ENCODE measurements around the gene GSDMA. TPM values are rescaled to one million over a fixed set of nuclear protein-coding genes. Genes with fewer than 3 reads are reported as not detected.
"Not testable (repeated sequence)": the region's sequence is repeated elsewhere in the genome, so short reads cannot be mapped to it uniquely, and the experiment has no call there.

The GSDMA gene
- total RNA-seq, 2 experiments from 2014 or later, result 0.17 TPM; not detected in 1

GRCh38 chr17:40012017-40012647 is 49.3 kb downstream of the GSDMA start:
- H3K9me3 Mint-ChIP-seq; DNase-seq; H3K27ac Mint-ChIP-seq; H3K27me3 Mint-ChIP-seq (ENCODE audit: low read depth); H3K4me3 Mint-ChIP-seq; intact Hi-C loops (cut with micrococcal nuclease); H3K36me3 Mint-ChIP-seq (ENCODE audit: low read depth): not testable (repeated sequence)
- CTCF ChIA-PET, result interaction anchor here (0.8 to 8.1 kb wide), 10 partner anchors 16 to 180 kb away, joined by 3 to 73 read pairs (median 15); partner anchors contain the start of gene PSMD3
- peaks cover 15% of the 10 kb centered on the region for H3K4me1 Mint-ChIP-seq (ENCODE audit: low read depth)

GRCh38 chr17:40014375-40014980 is 51.7 kb downstream of the GSDMA start:
- no peaks in the 10 kb centered on the region for H3K9me3 Mint-ChIP-seq
- DNase-seq, result no peak
- intact Hi-C loops (cut with micrococcal nuclease), result no loop called here
- H3K4me3 Mint-ChIP-seq, result no peak overlapping the region
- peaks cover 5% of the 10 kb centered on the region for H3K27me3 Mint-ChIP-seq (ENCODE audit: low read depth)
- no peak overlapping the region for H3K27ac Mint-ChIP-seq
- peaks cover 4% of the 10 kb centered on the region for H3K36me3 Mint-ChIP-seq (ENCODE audit: low read depth)
- H3K4me1 Mint-ChIP-seq (ENCODE audit: low read depth), result peaks cover 15% of the 10 kb centered on the region
- CTCF ChIA-PET, result interaction anchor here (0.7 to 8.1 kb wide), 9 partner anchors 12 to 187 kb away, joined by 3 to 73 read pairs (median 18); no protein-coding TSS in a partner anchor

- no peak within 1 kb of the TSS for H3K4me3 Mint-ChIP-seq
- H3K27me3 Mint-ChIP-seq (ENCODE audit: low read depth), result peaks cover 5% of the 10 kb centered on the region
- H3K4me1 Mint-ChIP-seq (ENCODE audit: low read depth), result peaks cover 10% of the 10 kb centered on the region
- H3K9me3 Mint-ChIP-seq, result no peaks in the 10 kb centered on the region
- DNase-seq, result no peak
- no peak within 1 kb of the TSS for H3K27ac Mint-ChIP-seq
- CTCF ChIA-PET, result interaction anchor here (0.7 to 8.1 kb wide), 12 partner anchors 9 to 187 kb away, joined by 3 to 73 read pairs (median 5); no protein-coding TSS in a partner anchor
- intact Hi-C loops (cut with micrococcal nuclease), result no loop called here
- peaks cover 7% of the 10 kb centered on the region for H3K36me3 Mint-ChIP-seq (ENCODE audit: low read depth)
Observed at GRCh38 chr17:40015005-40015997, 52.5 kb downstream of the GSDMA start, which contains the start of gene CSF3. TSS of gene CSF3 (plus strand) at chr17:40015440. CDS start at chr17:40015475, 35 bp downstream.

- Mint-ChIP-seq H3K4me3 (no peak overlapping the region), H3K27ac (no peak overlapping the region), H3K27me3 (ENCODE audit: low read depth) (peaks cover 5% of the 10 kb centered on the region), H3K36me3 (ENCODE audit: low read depth) (peaks cover 9% of the 10 kb centered on the region), H3K4me1 (ENCODE audit: low read depth) (peaks cover 7% of the 10 kb centered on the region), H3K9me3 (no peaks in the 10 kb centered on the region)
- no peak for DNase-seq
- CTCF ChIA-PET, result interaction anchor here (0.6 to 8.1 kb wide), 10 partner anchors 8 to 275 kb away, joined by 3 to 73 read pairs (median 12); no protein-coding TSS in a partner anchor
- intact Hi-C loops (cut with micrococcal nuclease), result no loop called here
Observed at GRCh38 chr17:40015998-40016985, 53.5 kb downstream of the GSDMA start.

- no peak overlapping the region for H3K27ac Mint-ChIP-seq
- no peak overlapping the region for H3K4me3 Mint-ChIP-seq
- CTCF ChIA-PET, result interaction anchor here (1.3 to 8.1 kb wide), 7 partner anchors 9 to 180 kb away, joined by 3 to 73 read pairs (median 5); no protein-coding TSS in a partner anchor
- peaks cover 13% of the 10 kb centered on the region for H3K36me3 Mint-ChIP-seq (ENCODE audit: low read depth)
- intact Hi-C loops (cut with micrococcal nuclease), result no loop called here
- peaks cover 1% of the 10 kb centered on the region for H3K27me3 Mint-ChIP-seq (ENCODE audit: low read depth)
- H3K4me1 Mint-ChIP-seq (ENCODE audit: low read depth), result peaks cover 4% of the 10 kb centered on the region
- no peaks in the 10 kb centered on the region for H3K9me3 Mint-ChIP-seq
- no peak for DNase-seq
Observed at GRCh38 chr17:40017422-40018080, 54.7 kb downstream of the GSDMA start.

GRCh38 chr17:40018211-40019121 is 55.7 kb downstream of the GSDMA start:
- intact Hi-C loops (cut with micrococcal nuclease), result no loop called here
- peaks cover 15% of the 10 kb centered on the region for H3K36me3 Mint-ChIP-seq (ENCODE audit: low read depth)
- no peaks in the 10 kb centered on the region for H3K9me3 Mint-ChIP-seq

GRCh38 chr17:40019140-40019991 is 56.6 kb downstream of the GSDMA start:
- intact Hi-C loops (cut with micrococcal nuclease), result no loop called here
- H3K4me3 Mint-ChIP-seq, result no peak overlapping the region
- H3K27ac Mint-ChIP-seq, result peak overlapping the region; percentile 36
- H3K36me3 Mint-ChIP-seq (ENCODE audit: low read depth), result peaks cover 17% of the 10 kb centered on the region
- H3K9me3 Mint-ChIP-seq, result no peaks in the 10 kb centered on the region
- DNase-seq, result no peak
- CTCF ChIA-PET, result interaction anchor here (0.8 to 2.0 kb wide), 5 partner anchors 8 to 173 kb away, joined by 4 to 7 read pairs (median 4); no protein-coding TSS in a partner anchor
- no peaks in the 10 kb centered on the region for H3K4me1 Mint-ChIP-seq (ENCODE audit: low read depth)
- H3K27me3 Mint-ChIP-seq (ENCODE audit: low read depth), result no peaks in the 10 kb centered on the region

More at GRCh38 chr17:40018211-40019121, 55.7 kb downstream of the GSDMA start:
- H3K27ac Mint-ChIP-seq, result no peak overlapping the region
- no peaks in the 10 kb centered on the region for H3K27me3 Mint-ChIP-seq (ENCODE audit: low read depth)
- no peak for DNase-seq
- no peak overlapping the region for H3K4me3 Mint-ChIP-seq
- H3K4me1 Mint-ChIP-seq (ENCODE audit: low read depth), result peaks cover 4% of the 10 kb centered on the region
- CTCF ChIA-PET, result interaction anchor here (0.6 to 2.0 kb wide), 8 partner anchors 8 to 179 kb away, joined by 3 to 7 read pairs (median 4); no protein-coding TSS in a partner anchor

GRCh38 chr17:40020146-40020545 is 57.3 kb downstream of the GSDMA start:
- H3K27me3 Mint-ChIP-seq (ENCODE audit: low read depth), result no peaks in the 10 kb centered on the region
- H3K9me3 Mint-ChIP-seq, result no peaks in the 10 kb centered on the region
- H3K4me1 Mint-ChIP-seq (ENCODE audit: low read depth), result no peaks in the 10 kb centered on the region
- intact Hi-C loops (cut with micrococcal nuclease), result no loop called here
- DNase-seq, result no peak
- no peak overlapping the region for H3K27ac Mint-ChIP-seq
- peaks cover 18% of the 10 kb centered on the region for H3K36me3 Mint-ChIP-seq (ENCODE audit: low read depth)
- CTCF ChIA-PET, result interaction anchor here (0.6 kb wide), 1 partner anchor 29 kb away, joined by 3 read pairs; no protein-coding TSS in a partner anchor
- H3K4me3 Mint-ChIP-seq, result no peak overlapping the region

GRCh38 chr17:40021451-40021971 is 58.7 kb downstream of the GSDMA start:
- CTCF ChIA-PET, result interaction anchor here (0.5 to 1.2 kb wide), 5 partner anchors 8 to 91 kb away, joined by 3 to 5 read pairs (median 4); no protein-coding TSS in a partner anchor
- H3K9me3 Mint-ChIP-seq, result no peaks in the 10 kb centered on the region
- DNase-seq, result no peak

More at GRCh38 chr17:40021451-40021971, 58.7 kb downstream of the GSDMA start:
- peaks cover 31% of the 10 kb centered on the region for H3K36me3 Mint-ChIP-seq (ENCODE audit: low read depth)
- H3K4me1 Mint-ChIP-seq (ENCODE audit: low read depth), result peaks cover 10% of the 10 kb centered on the region
- intact Hi-C loops (cut with micrococcal nuclease), result no loop called here
- H3K27me3 Mint-ChIP-seq (ENCODE audit: low read depth), result no peaks in the 10 kb centered on the region
- no peak overlapping the region for H3K4me3 Mint-ChIP-seq
- no peak overlapping the region for H3K27ac Mint-ChIP-seq
